ENCODE results near the gene GANAB. TPM values are rescaled to one million over a fixed set of nuclear protein-coding genes. Genes with fewer than 3 reads are reported as not detected.
"Not testable (repeated sequence)": the region's sequence is repeated elsewhere in the genome, so short reads cannot be mapped to it uniquely, and the experiment has no call there.

GANAB gene
- total RNA-seq, 4 donors from 2014 or later = 131 to 146 (median 140) TPM

- DNase-seq = peak; percentile 94 to 98 (median 96)
- H3K27me3 ChIP-seq = no peaks in the 10 kb centered on the region
- H3K4me3 ChIP-seq = peak within 1 kb of the TSS; percentile 75 to 86 (median 82)
- TF ChIP-seq POLR2A (IDR thresholded peaks at IDR 0.05) = peak; percentile 99
- no peak for TF ChIP-seq CTCF (IDR thresholded peaks at IDR 0.05)
- H3K9me3 ChIP-seq = no peaks in the 10 kb centered on the region
- H3K27ac ChIP-seq = peak within 1 kb of the TSS; percentile 80 to 94 (median 92)
- peaks cover 0 to 43% (median 14%) of the 10 kb centered on the region in 4 donors for H3K4me1 ChIP-seq
- H3K36me3 ChIP-seq = peaks cover 0 to 14% (median 0%) of the 10 kb centered on the region in 3 donors
Observed at GRCh38 chr11:62665075-62665598, 18.7 kb upstream of the GANAB start, which contains the start of the genes C11orf98 and CSKMT. C11orf98 (minus strand) TSS chr11:62665210; CDS start chr11:62665169, 41 bp downstream. CSKMT (plus strand) TSS chr11:62665312; CDS start chr11:62665880, 568 bp downstream.

GRCh38 chr11:62664405-62665074 lies 18.1 kb upstream of the GANAB start:
- no peak for TF ChIP-seq CTCF (IDR thresholded peaks at IDR 0.05)
- no peak for TF ChIP-seq POLR2A (IDR thresholded peaks at IDR 0.05)

GRCh38 chr11:62656796-62657429 lies 10.5 kb upstream of the GANAB start:
- no peaks in the 10 kb centered on the region for H3K9me3 ChIP-seq
- no peak for DNase-seq
- no peaks in the 10 kb centered on the region for H3K27me3 ChIP-seq
- H3K4me3 ChIP-seq = no peak overlapping the region
- H3K27ac ChIP-seq = no peak overlapping the region
- H3K4me1 ChIP-seq = peaks cover 0 to 7% (median 3%) of the 10 kb centered on the region in 4 donors
- no peak for TF ChIP-seq POLR2A (IDR thresholded peaks at IDR 0.05)
- TF ChIP-seq CTCF (IDR thresholded peaks at IDR 0.05) = no peak
- no peaks in the 10 kb centered on the region for H3K36me3 ChIP-seq

More at GRCh38 chr11:62664405-62665074, 18.1 kb upstream of the GANAB start:
- Histone ChIP-seq H3K4me1 (peaks cover 0 to 37% (median 13%) of the 10 kb centered on the region in 4 donors), H3K4me3 (peak overlapping the region; percentile 75 to 86 (median 82)), H3K36me3 (peaks cover 0 to 14% (median 0%) of the 10 kb centered on the region in 3 donors), H3K27ac (peak overlapping the region; percentile 80 to 94 (median 92)), H3K9me3 (no peaks in the 10 kb centered on the region), H3K27me3 (no peaks in the 10 kb centered on the region)
- peak in 1 of 3 donors; percentile 71 for DNase-seq

GRCh38 chr11:62654297-62654696 lies 7.9 kb upstream of the GANAB start:
- no peak for DNase-seq
- H3K4me1 ChIP-seq = peaks cover 0 to 13% (median 7%) of the 10 kb centered on the region in 4 donors
- peaks cover 0 to 6% (median 0%) of the 10 kb centered on the region in 3 donors for H3K36me3 ChIP-seq
- no peaks in the 10 kb centered on the region for H3K9me3 ChIP-seq
- H3K27me3 ChIP-seq = no peaks in the 10 kb centered on the region
- TF ChIP-seq CTCF (IDR thresholded peaks at IDR 0.05) (no peak), POLR2A (IDR thresholded peaks at IDR 0.05) (no peak)
- no peak overlapping the region for H3K27ac ChIP-seq
- H3K4me3 ChIP-seq = no peak overlapping the region

GRCh38 chr11:62652161-62653006 lies 6.0 kb upstream of the GANAB start:
- DNase-seq = no peak
- peaks cover 0 to 14% (median 7%) of the 10 kb centered on the region in 4 donors for H3K4me1 ChIP-seq
- H3K36me3 ChIP-seq = peaks cover 0 to 22% (median 0%) of the 10 kb centered on the region in 3 donors
- no peaks in the 10 kb centered on the region for H3K9me3 ChIP-seq
- peak overlapping the region; percentile 88 to 95 (median 92) for H3K27ac ChIP-seq
- TF ChIP-seq POLR2A (IDR thresholded peaks at IDR 0.05) (no peak), CTCF (IDR thresholded peaks at IDR 0.05) (no peak)
- H3K27me3 ChIP-seq = no peaks in the 10 kb centered on the region
- peak overlapping the region; percentile 76 to 95 (median 84) for H3K4me3 ChIP-seq

- not testable (repeated sequence) for H3K9me3 ChIP-seq, H3K4me3 ChIP-seq, H3K27me3 ChIP-seq, H3K27ac ChIP-seq, DNase-seq
- H3K36me3 ChIP-seq = peaks cover 0 to 22% (median 0%) of the 10 kb centered on the region in 3 donors
- peaks cover 0 to 25% (median 12%) of the 10 kb centered on the region in 4 donors for H3K4me1 ChIP-seq
Observed at GRCh38 chr11:62650283-62650682, 3.9 kb upstream of the GANAB start.
